Stimulated activated CD4-positive, alpha-beta T cell treated with anti-CD3 and anti-CD28 coated beads, Interleukin-4, amount 100 ng/mL, for 24 hours (primary cell): ENCODE measurements around the gene CRLF3.
"Not testable (repeated sequence)": the region's sequence is repeated elsewhere in the genome, so short reads cannot be mapped to it uniquely, and the experiment has no call there.

ENCODE experiments used
- DNase-seq: peaks from one replicate; pipeline ENCODE4 v3.0.0-alpha.2; 2020

CRLF3 gene

GRCh38 chr17:30735206-30735605, 89.3 kb downstream of the CRLF3 start:
- DNase-seq, result not testable (repeated sequence)

GRCh38 chr17:30734153-30734552, 90.3 kb downstream of the CRLF3 start:
- DNase-seq, result not testable (repeated sequence)
